Measurements from ENCODE around the gene TFDP2.
"Not testable (repeated sequence)": the region's sequence is repeated elsewhere in the genome, so short reads cannot be mapped to it uniquely, and the experiment has no call there.

TFDP2 gene

GRCh38 chr3:142086581-142087090, 62.7 kb downstream of the TFDP2 start:
- H3K27me3 Mint-ChIP-seq: no peaks in the 10 kb centered on the region
- H3K36me3 Mint-ChIP-seq (ENCODE audit: insufficient read depth): no peaks in the 10 kb centered on the region
- H3K4me1 Mint-ChIP-seq: peaks cover 5% of the 10 kb centered on the region
- ATAC-seq (replicated peaks; ENCODE audit: extremely low read depth, poor library complexity, severe bottlenecking): no peak
- H3K4me3 Mint-ChIP-seq: no peak overlapping the region
- H3K9me3 Mint-ChIP-seq: no peaks in the 10 kb centered on the region
- no peak overlapping the region for H3K27ac Mint-ChIP-seq (ENCODE audit: low read depth)
- DNase-seq (ENCODE audit: low spot score in 2 of 2): no peak

- DNase-seq (ENCODE audit: low spot score in 2 of 2): no peak
- Mint-ChIP-seq H3K9me3 (no peaks in the 10 kb centered on the region), H3K27me3 (no peaks in the 10 kb centered on the region), H3K4me1 (peaks cover 12% of the 10 kb centered on the region), H3K36me3 (ENCODE audit: insufficient read depth) (no peaks in the 10 kb centered on the region), H3K4me3 (no peak overlapping the region), H3K27ac (ENCODE audit: low read depth) (no peak overlapping the region)
- no peak for ATAC-seq (replicated peaks; ENCODE audit: extremely low read depth, poor library complexity, severe bottlenecking)
These were observed 68.2 kb downstream of the TFDP2 start for GRCh38 chr3:142081178-142081577.

GRCh38 chr3:142077859-142078500, 71.4 kb downstream of the TFDP2 start:
- H3K4me1 Mint-ChIP-seq: peaks cover 7% of the 10 kb centered on the region
- no peaks in the 10 kb centered on the region for H3K27me3 Mint-ChIP-seq
- no peaks in the 10 kb centered on the region for H3K9me3 Mint-ChIP-seq
- H3K27ac Mint-ChIP-seq (ENCODE audit: low read depth): no peak overlapping the region
- no peak overlapping the region for H3K4me3 Mint-ChIP-seq
- ATAC-seq (replicated peaks; ENCODE audit: extremely low read depth, poor library complexity, severe bottlenecking) (no peak), DNase-seq (ENCODE audit: low spot score in 2 of 2) (no peak)
- no peaks in the 10 kb centered on the region for H3K36me3 Mint-ChIP-seq (ENCODE audit: insufficient read depth)

GRCh38 chr3:142077155-142077858, 72.0 kb downstream of the TFDP2 start:
- no peaks in the 10 kb centered on the region for H3K36me3 Mint-ChIP-seq (ENCODE audit: insufficient read depth)
- no peak overlapping the region for H3K27ac Mint-ChIP-seq (ENCODE audit: low read depth)
- H3K4me1 Mint-ChIP-seq: peaks cover 11% of the 10 kb centered on the region
- ATAC-seq (replicated peaks; ENCODE audit: extremely low read depth, poor library complexity, severe bottlenecking) (no peak), DNase-seq (ENCODE audit: low spot score in 2 of 2) (no peak)
- H3K4me3 Mint-ChIP-seq: no peak overlapping the region
- no peaks in the 10 kb centered on the region for H3K9me3 Mint-ChIP-seq
- H3K27me3 Mint-ChIP-seq: no peaks in the 10 kb centered on the region

DNA sequence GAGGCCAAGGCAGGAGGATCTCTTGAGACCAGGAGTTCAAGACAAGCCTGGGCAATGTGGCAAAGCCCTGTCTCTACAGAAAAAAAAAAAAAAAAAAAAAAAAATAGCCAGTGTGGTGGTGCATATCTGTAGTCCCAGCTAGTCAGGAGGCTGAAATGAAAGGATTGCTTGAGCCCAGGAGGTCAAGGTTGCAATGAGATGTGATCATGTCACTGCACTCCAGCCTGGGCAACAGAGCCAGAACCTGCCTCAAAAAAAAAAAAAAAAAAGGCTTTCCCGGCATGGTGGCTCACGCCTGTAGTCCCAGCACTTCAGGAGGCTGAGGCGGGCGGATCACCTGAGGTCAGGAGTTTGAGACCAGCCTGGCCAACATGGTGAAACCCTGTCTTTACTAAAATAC, 73.7 kb downstream of the TFDP2 start:
- H3K36me3 Mint-ChIP-seq (ENCODE audit: insufficient read depth); H3K27ac Mint-ChIP-seq (ENCODE audit: low read depth); H3K4me3 Mint-ChIP-seq; ATAC-seq (replicated peaks; ENCODE audit: extremely low read depth, poor library complexity, severe bottlenecking); DNase-seq (ENCODE audit: low spot score in 2 of 2); H3K9me3 Mint-ChIP-seq; H3K4me1 Mint-ChIP-seq; H3K27me3 Mint-ChIP-seq: not testable (repeated sequence)

GRCh38 chr3:142072816-142073215, 76.5 kb downstream of the TFDP2 start:
- no peak for ATAC-seq (replicated peaks; ENCODE audit: extremely low read depth, poor library complexity, severe bottlenecking)
- no peak for DNase-seq (ENCODE audit: low spot score in 2 of 2)
- Mint-ChIP-seq H3K4me1 (peaks cover 5% of the 10 kb centered on the region), H3K4me3 (no peak overlapping the region), H3K27me3 (no peaks in the 10 kb centered on the region), H3K36me3 (ENCODE audit: insufficient read depth) (peaks cover 4% of the 10 kb centered on the region), H3K27ac (ENCODE audit: low read depth) (no peak overlapping the region), H3K9me3 (no peaks in the 10 kb centered on the region)

GRCh38 chr3:142065932-142066331, 83.4 kb downstream of the TFDP2 start:
- H3K27me3 Mint-ChIP-seq: no peaks in the 10 kb centered on the region
- peak overlapping the region; percentile 30 for H3K27ac Mint-ChIP-seq (ENCODE audit: low read depth)
- H3K36me3 Mint-ChIP-seq (ENCODE audit: insufficient read depth): peaks cover 5% of the 10 kb centered on the region
- ATAC-seq (replicated peaks; ENCODE audit: extremely low read depth, poor library complexity, severe bottlenecking): no peak
- no peak overlapping the region for H3K4me3 Mint-ChIP-seq
- H3K4me1 Mint-ChIP-seq: no peaks in the 10 kb centered on the region
- DNase-seq (ENCODE audit: low spot score in 2 of 2): no peak
- no peaks in the 10 kb centered on the region for H3K9me3 Mint-ChIP-seq

- Mint-ChIP-seq H3K27ac (ENCODE audit: low read depth) (no peak overlapping the region), H3K9me3 (no peaks in the 10 kb centered on the region), H3K4me3 (no peak overlapping the region), H3K36me3 (ENCODE audit: insufficient read depth) (peaks cover 5% of the 10 kb centered on the region), H3K27me3 (no peaks in the 10 kb centered on the region), H3K4me1 (no peaks in the 10 kb centered on the region)
- ATAC-seq (replicated peaks; ENCODE audit: extremely low read depth, poor library complexity, severe bottlenecking) (no peak), DNase-seq (ENCODE audit: low spot score in 2 of 2) (no peak)
These were observed 84.0 kb downstream of the TFDP2 start for GRCh38 chr3:142065344-142065743.

- Mint-ChIP-seq H3K27me3 (no peaks in the 10 kb centered on the region), H3K9me3 (no peaks in the 10 kb centered on the region), H3K4me3 (no peak overlapping the region), H3K36me3 (ENCODE audit: insufficient read depth) (peaks cover 3% of the 10 kb centered on the region), H3K4me1 (no peaks in the 10 kb centered on the region), H3K27ac (ENCODE audit: low read depth) (peak overlapping the region; percentile 23)
- DNase-seq (ENCODE audit: low spot score in 2 of 2) (no peak), ATAC-seq (replicated peaks; ENCODE audit: extremely low read depth, poor library complexity, severe bottlenecking) (no peak)
These were observed 84.9 kb downstream of the TFDP2 start for GRCh38 chr3:142064454-142064853.

GRCh38 chr3:142057331-142057725, 92.0 kb downstream of the TFDP2 start:
- peaks cover 3% of the 10 kb centered on the region for H3K36me3 Mint-ChIP-seq (ENCODE audit: insufficient read depth)
- H3K4me1 Mint-ChIP-seq: no peaks in the 10 kb centered on the region
- DNase-seq (ENCODE audit: low spot score in 2 of 2): no peak
- ATAC-seq (replicated peaks; ENCODE audit: extremely low read depth, poor library complexity, severe bottlenecking): no peak
- H3K4me3 Mint-ChIP-seq: no peak overlapping the region
- no peak overlapping the region for H3K27ac Mint-ChIP-seq (ENCODE audit: low read depth)
- H3K27me3 Mint-ChIP-seq: no peaks in the 10 kb centered on the region
- no peaks in the 10 kb centered on the region for H3K9me3 Mint-ChIP-seq

- no peak for ATAC-seq (replicated peaks; ENCODE audit: extremely low read depth, poor library complexity, severe bottlenecking)
- DNase-seq (ENCODE audit: low spot score in 2 of 2): no peak
- Mint-ChIP-seq H3K36me3 (ENCODE audit: insufficient read depth) (peaks cover 3% of the 10 kb centered on the region), H3K4me3 (no peak overlapping the region), H3K9me3 (no peaks in the 10 kb centered on the region), H3K27me3 (no peaks in the 10 kb centered on the region), H3K27ac (ENCODE audit: low read depth) (no peak overlapping the region), H3K4me1 (no peaks in the 10 kb centered on the region)
These were observed 92.6 kb downstream of the TFDP2 start for GRCh38 chr3:142056656-142057330.

DNA sequence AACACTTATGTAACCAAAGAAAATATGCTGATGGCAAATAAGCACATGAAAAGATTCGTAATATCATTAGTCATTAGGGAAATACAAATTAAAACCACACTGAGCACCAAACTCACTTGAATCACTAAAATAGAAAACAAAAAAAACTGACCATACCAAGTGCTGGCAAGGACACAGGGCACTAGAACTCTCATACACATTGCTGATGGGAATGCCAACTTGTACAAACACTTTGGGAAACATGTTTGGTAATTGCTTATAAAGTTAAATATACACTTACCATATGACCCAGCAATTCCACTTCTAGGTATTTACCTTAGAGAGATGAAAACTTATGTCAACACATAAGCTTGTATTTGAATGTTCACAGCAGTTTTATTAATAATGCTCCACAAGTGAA, 95.5 kb downstream of the TFDP2 start:
- Mint-ChIP-seq H3K27ac (ENCODE audit: low read depth) (no peak overlapping the region), H3K36me3 (ENCODE audit: insufficient read depth) (peaks cover 3% of the 10 kb centered on the region), H3K27me3 (no peaks in the 10 kb centered on the region), H3K4me1 (no peaks in the 10 kb centered on the region), H3K9me3 (no peaks in the 10 kb centered on the region), H3K4me3 (no peak overlapping the region)
- no peak for DNase-seq (ENCODE audit: low spot score in 2 of 2)
- ATAC-seq (replicated peaks; ENCODE audit: extremely low read depth, poor library complexity, severe bottlenecking): no peak

GRCh38 chr3:142053244-142053643, 96.1 kb downstream of the TFDP2 start:
- Mint-ChIP-seq H3K4me3 (no peak overlapping the region), H3K27me3 (no peaks in the 10 kb centered on the region), H3K4me1 (no peaks in the 10 kb centered on the region), H3K27ac (ENCODE audit: low read depth) (no peak overlapping the region), H3K9me3 (no peaks in the 10 kb centered on the region), H3K36me3 (ENCODE audit: insufficient read depth) (peaks cover 3% of the 10 kb centered on the region)
- no peak for ATAC-seq (replicated peaks; ENCODE audit: extremely low read depth, poor library complexity, severe bottlenecking)
- DNase-seq (ENCODE audit: low spot score in 2 of 2): no peak

Data from central memory CD8-positive, alpha-beta T cell (primary cell).